Hematopoietic multipotent progenitor cell treated with erythropoietin and hydrocortisone succinate and interleukin-3 and kit ligand, for 4 days (in vitro differentiated cells): Measurements from ENCODE around the gene VPREB3.

ENCODE experiments used
- DNase-seq: peaks from one replicate; pipeline ENCODE4 v3.0.0-alpha.2; 2015

The VPREB3 gene

DNA sequence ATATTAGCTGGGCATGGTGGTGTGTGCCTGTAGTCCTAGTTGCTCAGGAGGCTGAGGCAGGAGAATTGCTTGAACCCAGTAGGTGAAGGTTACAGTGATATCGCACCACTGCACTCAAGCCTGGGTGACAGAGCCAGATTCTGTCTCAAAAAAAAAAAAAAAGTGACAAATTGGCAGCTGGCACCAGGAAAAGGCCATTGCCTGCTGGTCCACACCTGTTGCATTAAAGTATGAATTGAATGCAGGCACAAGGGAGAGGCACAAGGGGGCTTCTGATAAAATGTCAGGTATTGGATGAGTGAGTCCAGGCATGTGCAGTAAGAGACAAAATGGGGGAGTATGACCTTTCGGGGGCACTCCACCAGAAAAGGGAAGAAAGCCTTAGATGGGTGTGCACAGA, 31.5 kb downstream of the VPREB3 start:
- no peak for DNase-seq

DNA sequence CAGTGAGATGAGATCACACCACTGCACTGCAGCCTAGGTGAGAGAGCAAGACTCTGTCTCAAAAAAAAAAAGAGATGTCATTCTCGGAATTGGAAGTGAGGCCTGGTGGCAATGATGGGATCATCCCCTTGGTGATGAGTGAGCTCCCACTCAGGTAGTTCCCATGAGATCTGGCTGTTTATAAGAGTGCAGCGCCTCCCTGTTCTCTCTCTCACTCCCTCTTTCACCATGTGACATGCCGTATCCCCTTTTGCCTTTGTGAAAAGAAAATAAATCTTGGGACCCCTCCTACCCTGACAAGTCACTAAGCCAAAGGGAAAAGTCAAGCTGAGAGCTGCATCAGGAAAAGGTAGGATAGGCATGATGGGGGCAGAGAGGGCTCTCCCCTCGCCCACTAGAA, 32.1 kb downstream of the VPREB3 start:
- no peak for DNase-seq

DNA sequence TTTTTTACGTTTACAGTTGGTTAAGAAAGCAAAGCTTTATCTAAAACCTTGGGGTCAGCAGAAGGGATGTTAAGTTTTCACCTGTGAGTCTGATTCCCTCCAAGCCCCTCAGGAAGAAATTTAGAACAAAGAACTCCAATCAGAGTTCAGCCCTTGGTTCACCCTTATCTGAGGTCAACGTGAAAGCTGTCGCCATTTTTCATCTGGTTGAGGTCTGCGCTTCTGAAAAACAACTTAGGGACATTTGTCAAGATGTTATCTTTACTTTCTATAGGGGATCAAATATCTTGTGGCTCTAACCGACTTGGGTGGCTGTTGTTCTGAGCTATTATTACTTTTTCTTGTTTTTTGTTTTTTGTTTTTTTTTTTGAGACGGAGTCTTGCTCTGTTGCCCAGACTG, 33.4 kb downstream of the VPREB3 start:
- no peak for DNase-seq

DNA sequence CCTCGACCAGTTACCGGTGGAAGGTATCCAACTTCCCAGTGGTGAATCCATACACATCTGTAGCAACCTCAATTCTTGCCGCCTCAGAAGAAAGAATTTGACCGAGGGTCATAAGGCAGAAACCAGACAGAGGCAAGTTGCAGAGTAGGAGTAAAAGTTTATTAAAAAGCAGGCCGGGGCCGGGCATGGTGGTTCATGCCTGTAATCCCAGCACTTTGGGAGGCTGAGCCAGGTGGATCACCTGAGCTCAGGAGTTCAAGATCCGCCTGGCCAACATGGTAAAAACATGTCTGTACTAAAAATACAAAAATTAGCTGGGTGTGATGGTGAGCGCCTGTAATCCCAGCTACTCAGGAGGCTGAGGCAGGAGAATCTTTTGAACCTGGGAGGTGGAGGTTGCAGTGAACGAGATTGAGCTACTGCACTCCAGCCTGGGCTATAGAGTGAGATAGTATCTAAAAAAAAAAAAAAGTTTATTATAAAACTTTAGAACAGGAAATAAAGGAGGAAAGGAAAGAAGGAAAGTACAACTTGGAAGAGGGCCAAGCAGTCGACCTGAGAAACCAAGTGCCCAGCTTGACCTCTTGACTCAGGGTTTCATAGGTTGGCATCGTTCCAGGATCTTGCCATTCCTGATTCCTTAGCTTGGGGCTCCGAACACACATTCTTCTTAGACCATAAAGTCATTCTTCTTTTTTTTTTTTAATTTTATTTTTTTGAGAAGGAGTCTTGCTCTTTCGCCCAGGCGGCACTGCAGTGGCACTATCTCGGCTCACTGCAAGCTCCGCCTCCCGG, 35.7 kb downstream of the VPREB3 start:
- DNase-seq, result no peak

DNA sequence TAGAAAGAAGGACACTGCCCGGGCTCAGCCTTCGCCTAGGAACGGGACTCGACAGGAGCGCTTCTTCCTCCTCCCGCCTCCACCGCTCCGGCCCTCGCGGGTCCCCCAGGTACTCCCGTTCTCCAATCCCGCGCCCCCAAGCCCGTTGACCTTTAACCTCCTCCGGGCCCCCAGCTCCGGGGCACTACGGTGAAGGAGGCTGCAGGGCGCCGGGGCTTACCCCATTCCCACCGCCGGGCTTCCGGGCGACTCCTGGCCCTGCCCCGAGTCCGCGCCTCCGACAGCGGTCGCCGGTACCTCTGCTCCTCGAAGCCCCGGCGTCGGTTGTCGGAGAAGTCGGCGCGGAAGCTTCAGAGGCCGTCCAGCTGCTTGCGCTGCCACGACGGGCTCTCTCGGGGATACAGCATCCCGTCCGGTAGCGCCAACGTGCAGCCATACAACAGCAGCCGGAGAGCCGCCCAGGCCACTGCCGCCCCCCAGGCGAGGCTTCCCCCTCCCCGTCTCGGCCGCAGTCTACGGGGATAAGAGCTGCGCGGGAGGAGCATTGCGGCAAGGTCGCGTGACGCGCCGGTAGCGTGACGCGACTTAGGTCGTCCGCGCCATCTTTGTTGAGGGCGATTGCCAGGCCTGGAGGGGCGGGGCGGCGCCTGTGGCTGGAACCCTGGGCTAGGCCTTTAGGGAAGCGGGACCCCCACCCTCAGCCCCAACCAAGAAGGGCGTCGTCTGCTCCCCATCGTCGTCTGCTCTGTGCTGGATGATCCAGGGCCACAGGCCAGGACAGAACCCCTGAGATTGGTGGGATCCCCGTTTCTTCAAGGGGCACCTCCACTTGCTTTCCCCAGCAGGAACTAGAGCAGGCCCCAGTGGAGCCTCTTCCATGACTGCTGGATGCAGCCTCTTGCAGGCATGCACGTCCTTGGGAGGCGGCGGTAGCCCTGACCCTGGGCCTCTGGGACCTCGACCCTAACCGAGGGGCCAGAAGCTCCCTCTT, 37.1 kb downstream of the VPREB3 start:
- DNase-seq, result peak; percentile 95

DNA sequence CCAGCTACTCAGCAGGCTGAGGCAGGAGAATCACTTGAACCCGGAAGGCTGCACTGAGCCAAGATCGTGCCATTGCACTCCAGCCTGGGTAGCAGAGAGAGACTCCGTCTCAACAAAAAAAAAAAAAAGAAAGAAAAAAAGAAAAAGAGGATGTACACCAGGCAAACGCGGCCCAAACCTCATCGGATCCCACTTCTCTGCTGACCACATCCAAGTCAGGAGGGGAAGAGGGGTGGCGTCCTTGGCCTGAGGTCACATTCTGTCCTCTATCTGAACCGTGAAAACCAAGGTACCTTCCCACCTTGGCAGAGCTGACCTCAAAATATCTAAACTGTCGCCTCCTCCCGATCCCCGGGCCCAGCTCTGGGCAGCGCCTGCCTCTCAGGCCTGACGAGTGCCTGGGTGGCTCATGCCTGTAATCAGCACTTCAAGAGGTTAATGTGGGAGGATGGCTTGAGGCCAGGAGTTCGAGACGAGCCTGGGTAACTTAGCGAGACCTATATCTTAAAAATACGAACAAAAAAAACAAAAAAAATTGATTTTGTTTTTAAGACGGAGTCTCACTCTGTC, 38.3 kb downstream of the VPREB3 start:
- peak; percentile 51 for DNase-seq

DNA sequence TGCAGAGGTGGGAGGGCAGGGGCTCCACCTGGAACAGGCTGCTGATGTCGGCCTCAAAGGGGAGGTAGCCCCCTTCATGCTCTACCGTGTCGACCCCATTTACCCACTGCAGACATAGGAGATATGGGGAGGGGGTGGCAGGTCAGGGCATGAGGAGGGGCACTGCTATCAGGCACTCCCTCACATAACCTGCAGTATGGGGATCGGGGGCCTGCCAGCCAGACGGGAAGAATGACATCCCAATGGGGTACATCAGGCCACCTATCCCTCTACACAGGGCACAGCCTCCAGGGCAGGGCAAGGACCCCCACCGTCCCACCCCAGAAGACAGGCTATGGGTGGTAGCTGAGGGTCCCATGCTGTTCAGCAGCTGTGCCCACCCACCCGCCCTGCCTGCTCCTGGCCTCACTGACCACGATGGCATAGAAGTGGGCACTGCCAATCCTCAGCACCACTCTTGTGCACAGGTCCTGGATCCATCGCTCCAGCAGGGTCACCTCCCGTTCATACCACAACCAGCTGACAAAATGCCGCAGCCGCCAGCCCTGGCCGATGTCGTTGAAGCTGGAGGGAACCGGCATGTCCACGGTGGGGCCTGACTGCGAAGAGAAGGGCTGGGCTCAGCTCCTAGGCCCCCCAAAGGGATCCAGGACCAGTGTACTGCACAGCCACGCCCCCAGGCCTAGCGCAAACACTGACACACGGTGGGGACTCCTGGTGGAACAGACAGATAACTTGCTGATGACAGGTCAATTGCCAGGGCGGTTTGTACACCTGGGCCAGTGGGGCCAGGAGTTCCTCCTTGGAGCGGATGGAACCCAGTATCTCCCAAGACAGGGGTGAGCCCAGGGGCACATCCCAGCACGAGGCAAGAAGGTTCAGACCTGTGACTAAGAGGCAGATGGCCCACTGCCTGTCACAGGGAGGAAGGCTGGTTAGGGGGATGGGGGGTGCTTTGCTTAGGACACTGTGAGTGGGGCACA, 39.3 kb downstream of the VPREB3 start:
- DNase-seq, result peak; percentile 47

DNA sequence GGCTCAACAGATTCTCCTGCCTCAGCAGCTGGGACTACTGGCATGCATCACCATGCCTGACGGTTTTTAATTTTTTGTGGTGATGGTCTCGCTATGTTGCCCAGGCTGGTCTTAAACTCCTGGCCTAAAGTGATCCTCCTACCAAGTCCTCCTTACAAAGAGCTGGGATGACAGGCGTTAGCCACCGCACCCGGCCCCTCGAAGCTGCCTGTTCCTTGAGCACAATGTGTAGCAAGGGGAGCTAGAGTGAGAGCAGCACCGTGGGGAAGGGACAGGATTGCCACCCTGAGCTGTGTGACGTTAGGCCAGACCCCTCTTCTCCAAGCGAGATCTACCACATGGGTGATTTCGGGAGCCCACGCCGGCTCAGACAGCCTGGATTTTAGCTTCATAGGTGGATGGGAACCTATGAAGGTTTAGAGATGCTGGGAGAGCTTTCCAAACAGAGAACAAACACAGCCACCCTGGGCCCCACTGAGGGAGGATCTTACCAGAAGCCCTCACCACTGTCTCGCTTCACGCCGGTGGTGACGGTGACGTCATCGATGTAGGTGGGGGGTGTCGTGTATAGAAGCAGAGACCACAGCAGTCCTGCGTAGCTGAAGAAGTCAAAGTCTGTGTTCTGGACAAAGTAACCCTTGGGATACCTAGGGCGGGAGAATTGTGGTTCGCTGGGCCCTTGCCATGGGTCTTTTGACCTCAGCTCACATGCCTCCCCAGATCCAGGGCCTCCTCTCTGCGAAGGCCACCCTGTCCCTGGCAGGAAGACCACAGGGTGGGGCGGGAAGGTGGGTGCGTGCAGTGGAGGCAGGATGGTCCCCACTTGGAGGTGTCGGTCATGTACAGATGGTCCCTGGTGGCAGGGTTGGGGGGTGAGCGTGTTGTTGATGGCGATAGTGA, 40.3 kb downstream of the VPREB3 start:
- DNase-seq, result no peak

DNA sequence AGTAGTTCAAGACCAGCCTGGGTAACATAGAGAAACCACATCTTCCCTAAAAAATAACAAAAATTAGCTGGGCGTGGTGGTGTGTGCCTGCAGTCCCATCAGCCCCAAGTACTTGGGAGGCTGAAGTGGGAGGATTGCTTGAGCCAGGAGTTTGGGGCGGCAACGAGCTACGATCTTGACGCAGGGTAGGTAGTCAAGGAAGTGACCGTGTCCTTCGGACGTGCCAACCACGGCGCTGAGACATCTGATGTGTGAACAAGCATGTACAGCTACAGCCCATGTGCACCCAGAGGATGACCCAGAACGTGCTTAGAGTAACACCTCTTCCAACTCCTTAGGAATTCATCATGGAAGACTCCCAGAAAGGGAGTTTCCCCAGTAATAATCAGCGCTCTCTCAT, 42.0 kb downstream of the VPREB3 start:
- peak; percentile 26 for DNase-seq

DNA sequence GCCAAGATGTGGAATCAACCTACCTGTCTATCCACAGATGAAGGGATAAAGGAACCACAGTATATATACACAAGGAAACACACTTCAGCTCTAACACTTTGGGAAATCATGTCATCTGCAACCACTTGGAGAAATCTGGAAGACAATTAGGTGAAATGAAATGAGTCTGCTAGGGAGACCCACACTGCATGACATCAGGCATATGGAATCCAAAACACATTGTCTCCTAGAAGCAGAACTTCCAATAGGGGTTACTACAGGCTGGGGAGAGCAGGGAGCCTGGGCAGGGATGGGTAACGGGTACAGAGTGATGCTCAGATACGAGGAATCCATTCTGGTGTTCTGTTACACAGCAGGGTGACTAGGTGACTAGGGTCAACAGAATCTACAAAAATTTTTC, 45.1 kb downstream of the VPREB3 start:
- no peak for DNase-seq

DNA sequence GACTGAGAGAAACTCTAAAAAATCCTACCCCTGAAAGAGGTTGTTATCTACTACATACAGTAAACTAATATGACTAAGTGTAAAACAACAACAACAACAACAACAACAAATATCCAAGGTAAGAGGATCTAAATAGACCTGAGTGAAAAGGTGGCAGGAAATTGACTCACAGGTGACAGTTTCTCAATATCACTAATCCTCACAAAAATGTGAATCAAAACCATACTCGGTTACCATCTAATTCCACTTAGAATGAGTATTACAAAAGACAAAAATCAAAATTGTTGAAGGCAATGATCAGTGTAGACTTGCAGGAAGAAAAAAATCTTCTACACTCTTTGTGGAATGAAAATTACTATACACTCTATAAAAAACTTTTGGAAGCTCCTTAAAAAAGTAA, 46.0 kb downstream of the VPREB3 start:
- no peak for DNase-seq

DNA sequence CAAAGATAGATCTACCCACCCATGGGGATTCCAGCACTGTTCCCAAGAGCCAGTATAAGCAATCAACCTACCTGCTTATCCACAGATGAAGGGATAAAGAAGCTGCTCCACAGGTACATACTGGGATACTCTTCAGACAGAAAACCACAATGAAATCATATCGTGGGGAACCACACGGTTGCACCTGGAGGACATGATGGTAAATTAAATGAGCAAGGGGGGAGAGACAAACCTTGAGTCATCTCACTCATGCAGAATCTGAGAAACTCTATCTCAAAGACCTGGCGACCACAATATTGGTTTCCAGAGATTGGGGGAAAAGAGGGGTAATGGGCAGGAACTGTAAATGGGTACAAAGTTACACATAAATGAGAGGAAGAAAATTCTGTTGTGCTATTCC, 48.9 kb downstream of the VPREB3 start:
- no peak for DNase-seq

DNA sequence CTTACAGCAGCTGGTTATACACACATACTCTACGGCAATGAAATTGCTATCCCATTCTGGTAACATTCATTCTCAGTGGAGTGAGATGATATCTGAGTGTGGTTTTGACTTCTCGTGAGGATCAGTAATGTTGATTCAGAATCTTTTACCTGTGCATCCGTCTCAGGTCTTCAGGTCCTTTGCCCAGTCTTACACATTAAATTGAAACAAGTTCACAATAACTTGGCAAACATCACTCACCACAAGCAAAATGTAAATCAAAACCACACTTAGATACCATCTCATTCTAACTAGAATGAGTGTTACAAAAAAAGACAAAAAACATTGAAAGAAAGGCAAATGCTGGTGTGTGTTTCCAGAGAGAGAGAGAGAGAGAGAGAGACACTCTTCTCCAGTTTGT, 49.4 kb downstream of the VPREB3 start:
- DNase-seq, result no peak

DNA sequence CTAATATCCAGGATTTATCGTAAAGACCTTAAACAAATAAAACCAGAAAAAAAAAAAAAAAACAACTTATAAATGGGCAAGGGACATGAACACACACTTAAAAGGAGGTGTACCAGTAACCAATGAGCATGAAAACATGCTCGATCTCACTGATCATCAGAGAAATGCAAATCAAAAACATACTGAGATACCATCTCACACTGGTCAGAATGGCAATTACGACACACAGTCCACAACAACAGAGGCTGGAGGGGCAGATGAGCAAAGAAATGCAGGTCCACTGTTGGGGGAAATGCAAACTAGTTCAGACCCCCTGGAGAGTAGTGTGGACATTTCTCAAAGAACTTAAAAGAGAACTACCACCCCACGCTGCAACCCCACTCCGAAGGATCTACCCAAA, 50.2 kb downstream of the VPREB3 start:
- peak; percentile 20 for DNase-seq
